Fibroblast of gingiva (primary cell): ENCODE data around the gene CELF5.

Experiments
- DNase-seq: peaks from one replicate; pipeline ENCODE4 v3.0.0-alpha.2; 2011; ENCODE audit warnings: low read depth

The CELF5 gene

DNA sequence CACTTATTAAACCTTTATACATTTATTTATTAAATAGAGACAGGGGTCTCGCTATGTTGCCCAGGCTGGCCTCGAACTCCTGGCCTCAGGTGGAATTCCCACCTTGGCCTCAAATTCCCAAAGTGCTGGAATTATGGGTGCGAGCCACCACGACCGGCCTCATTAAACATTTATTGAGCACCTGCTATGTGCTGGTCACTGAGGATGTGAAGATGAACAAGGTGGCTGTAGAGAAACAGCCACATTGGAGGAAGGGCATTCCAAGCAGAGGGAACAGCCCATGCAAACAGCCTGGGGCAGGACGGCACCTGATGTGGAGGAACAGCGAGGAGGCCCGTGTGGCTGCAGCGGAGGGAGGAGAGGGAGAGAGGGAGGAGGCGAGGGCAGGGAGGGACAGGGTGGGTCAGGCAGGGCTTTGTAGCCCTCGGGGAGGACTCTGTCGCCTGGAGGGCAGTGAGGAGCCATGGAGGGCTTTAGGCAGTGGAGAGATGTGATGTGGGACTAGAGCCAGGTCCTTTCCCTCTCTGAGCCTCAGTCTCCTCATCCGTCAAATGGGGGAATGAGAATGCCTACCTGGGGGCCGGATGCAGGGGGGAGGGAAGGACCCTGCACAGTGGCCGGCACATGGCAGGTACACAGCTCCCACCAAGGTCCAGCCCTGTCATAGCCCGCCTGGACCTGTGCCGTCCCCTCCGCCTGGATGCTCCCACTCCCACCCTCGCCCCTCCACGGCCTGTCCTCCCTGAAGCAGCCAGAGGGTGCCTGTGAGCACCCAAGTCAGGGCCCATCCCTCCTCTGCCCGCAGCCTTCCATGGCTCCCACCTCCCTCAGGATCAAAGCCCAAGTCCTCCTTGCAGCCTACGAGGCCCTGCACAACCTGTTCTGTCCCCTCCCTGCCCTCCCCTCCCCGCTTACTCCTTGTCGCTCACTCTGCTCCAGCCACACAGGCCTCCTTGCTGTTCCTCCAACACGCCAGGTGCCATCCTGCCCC is 120.4 kb downstream of the CELF5 start:
- DNase-seq = no peak

GRCh38 chr19:3345850-3346460 is 121.5 kb downstream of the CELF5 start:
- no peak for DNase-seq
